CD4-positive, alpha-beta T cell treated with Interleukin-1 beta for 1 hour (primary cell): ENCODE measurements around the gene CPT1A.

ENCODE experiments used
- DNase-seq, 2 donors: peaks; one replicate each; pipeline ENCODE4 v3.0.0-alpha.2; 2020 to 2022

Gene CPT1A

GRCh38 chr11:68784653-68785052 is 57.1 kb downstream of the CPT1A start:
- no peak for DNase-seq

- DNase-seq = no peak
These were observed 58.4 kb downstream of the CPT1A start for GRCh38 chr11:68783216-68783821.

GRCh38 chr11:68782711-68783110 is 59.0 kb downstream of the CPT1A start:
- no peak for DNase-seq

- DNase-seq = no peak
These were observed 60.9 kb downstream of the CPT1A start for GRCh38 chr11:68780829-68781228.

GRCh38 chr11:68778205-68778604 is 63.5 kb downstream of the CPT1A start:
- no peak for DNase-seq

GRCh38 chr11:68776442-68777235 is 65.1 kb downstream of the CPT1A start:
- DNase-seq = no peak

- no peak for DNase-seq
These were observed 65.7 kb downstream of the CPT1A start for GRCh38 chr11:68775951-68776388.

GRCh38 chr11:68774194-68774585 is 67.5 kb downstream of the CPT1A start:
- no peak for DNase-seq

- DNase-seq = no peak
These were observed 68.1 kb downstream of the CPT1A start for GRCh38 chr11:68773521-68774193.

- no peak for DNase-seq
These were observed 68.8 kb downstream of the CPT1A start for GRCh38 chr11:68772936-68773335.

GRCh38 chr11:68770781-68771180 is 70.9 kb downstream of the CPT1A start:
- no peak for DNase-seq

- no peak for DNase-seq
These were observed 74.0 kb downstream of the CPT1A start for GRCh38 chr11:68767672-68768071.

GRCh38 chr11:68766786-68767185 is 74.9 kb downstream of the CPT1A start:
- DNase-seq = no peak

- DNase-seq = no peak
These were observed 77.0 kb downstream of the CPT1A start for GRCh38 chr11:68764746-68765145.

GRCh38 chr11:68763926-68764657 is 77.6 kb downstream of the CPT1A start:
- no peak for DNase-seq

GRCh38 chr11:68763181-68763721 is 78.5 kb downstream of the CPT1A start:
- DNase-seq = no peak

GRCh38 chr11:68762481-68762880 is 79.2 kb downstream of the CPT1A start:
- DNase-seq = no peak

- DNase-seq = no peak
These were observed 79.9 kb downstream of the CPT1A start for GRCh38 chr11:68761801-68762200.

GRCh38 chr11:68759991-68760390 is 81.7 kb downstream of the CPT1A start:
- DNase-seq = no peak

GRCh38 chr11:68757711-68758110 is 84.0 kb downstream of the CPT1A start:
- DNase-seq = no peak

- DNase-seq = no peak
These were observed 85.4 kb downstream of the CPT1A start for GRCh38 chr11:68756171-68756766.

GRCh38 chr11:68753300-68753699 is 88.4 kb downstream of the CPT1A start:
- no peak for DNase-seq
